Activated CD8-positive, alpha-beta memory T cell treated with anti-CD3 and anti-CD28 coated beads, Interleukin-2, amount 50 U/mL, for 4 hours (primary cell): ENCODE measurements around the gene DTX1.

Experiments used
- DNase-seq: peaks from one replicate; pipeline ENCODE4 v3.0.0-alpha.2; 2020

Gene DTX1

DNA sequence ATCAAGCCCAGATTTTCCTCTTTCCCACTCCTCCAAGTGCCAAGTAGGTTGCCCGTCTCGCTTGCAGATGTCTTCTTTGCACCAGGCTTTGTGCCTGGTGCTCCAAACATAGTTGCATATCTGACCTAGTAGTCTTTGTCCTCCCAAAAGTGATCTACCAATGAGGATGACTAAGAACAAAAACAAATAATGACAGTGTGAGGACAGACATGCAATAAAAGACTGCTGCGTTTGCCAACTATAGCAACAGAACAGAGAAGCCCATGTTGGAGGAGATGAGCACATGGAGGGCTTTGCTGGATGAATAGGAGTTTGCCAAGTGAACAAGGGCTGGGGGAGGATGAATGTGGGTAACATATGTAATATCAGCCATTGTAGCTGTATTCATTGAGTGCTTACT is 15.6 kb downstream of the DTX1 start:
- no peak for DNase-seq

DNA sequence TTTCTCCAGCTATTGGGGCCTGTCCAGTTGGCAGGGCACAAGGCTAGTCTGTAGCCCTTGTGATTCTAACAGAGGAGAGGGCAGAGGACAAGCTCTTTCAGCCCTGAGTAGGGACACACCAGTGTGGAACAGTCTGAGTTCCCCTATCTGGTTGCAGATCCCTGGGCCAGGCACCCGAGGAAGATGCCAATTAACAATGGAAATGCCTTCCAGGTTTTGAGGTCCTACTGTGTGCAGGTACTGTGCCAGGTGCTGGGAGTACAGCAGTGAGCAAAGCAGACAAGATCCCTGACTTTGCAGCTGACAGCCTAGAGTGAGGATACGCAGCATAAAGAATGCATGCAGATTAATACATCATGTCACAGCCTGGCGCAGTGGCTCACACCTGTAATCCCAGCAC is 17.1 kb downstream of the DTX1 start:
- no peak for DNase-seq

GRCh38 chr12:113075137-113075683 is 18.7 kb downstream of the DTX1 start:
- DNase-seq = no peak

- no peak for DNase-seq
Observed at GRCh38 chr12:113077057-113077858, 20.7 kb downstream of the DTX1 start.

- no peak for DNase-seq
Observed at GRCh38 chr12:113077859-113078255, 21.3 kb downstream of the DTX1 start.

GRCh38 chr12:113081873-113082272 is 25.3 kb downstream of the DTX1 start:
- no peak for DNase-seq

DNA sequence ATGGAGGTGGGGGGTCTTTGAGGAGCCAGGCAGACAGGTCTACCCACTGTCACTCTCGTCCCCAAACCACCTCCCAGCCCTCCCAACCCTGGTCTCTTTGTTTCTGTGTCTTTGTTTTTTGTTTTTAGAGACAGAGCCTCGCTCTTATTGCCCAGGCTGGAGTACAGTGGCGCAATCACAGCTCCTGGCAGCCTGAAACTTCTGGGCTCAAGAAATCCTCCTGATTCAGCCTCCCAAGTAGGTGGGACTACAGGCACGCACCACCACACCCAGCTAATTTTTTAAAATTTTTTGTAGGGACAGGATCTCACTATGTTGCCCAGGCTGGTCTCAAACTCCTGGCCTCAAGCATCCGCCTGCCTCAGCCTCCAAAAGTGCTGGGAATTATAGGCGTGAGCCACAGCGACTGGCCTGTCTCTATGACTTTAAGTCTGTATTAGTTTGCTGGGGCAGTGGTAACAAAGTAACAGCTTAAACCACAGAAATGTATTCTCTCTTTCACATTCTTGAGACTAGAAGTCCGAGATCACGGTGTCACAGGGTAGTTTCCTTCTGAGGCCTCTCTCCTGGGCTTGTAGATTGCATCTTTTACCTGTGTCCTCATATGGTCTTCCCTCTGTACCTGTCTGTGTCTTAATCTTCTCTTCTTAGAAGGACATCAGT is 26.1 kb downstream of the DTX1 start:
- no peak for DNase-seq

DNA sequence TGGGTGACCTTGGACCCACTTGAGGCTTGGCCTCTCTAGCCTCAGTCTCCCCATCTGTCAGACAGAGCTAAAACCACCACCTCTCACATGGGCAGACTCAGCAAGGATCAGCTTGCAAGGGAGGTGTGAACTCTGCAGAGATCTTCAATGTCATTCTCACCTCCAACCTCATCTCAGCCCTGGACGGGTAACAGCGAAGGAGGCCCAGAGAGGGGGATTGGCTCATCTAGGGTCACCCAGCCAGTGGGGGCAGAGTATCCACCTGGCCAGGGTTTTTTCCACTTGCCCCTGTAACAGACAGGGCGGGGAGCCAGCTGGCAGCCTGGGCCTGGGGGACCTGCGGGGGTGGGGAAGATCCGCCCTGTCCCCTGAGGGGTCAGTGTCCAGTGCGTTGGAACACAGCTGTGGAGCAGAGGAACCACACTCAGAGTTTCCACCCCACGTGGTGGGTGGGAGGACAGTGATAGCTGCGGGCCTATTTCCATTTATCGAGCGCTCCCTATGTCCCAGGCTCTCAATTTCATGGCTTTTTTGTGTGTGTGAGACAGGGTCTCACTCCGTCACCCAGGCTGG is 27.4 kb downstream of the DTX1 start:
- no peak for DNase-seq

GRCh38 chr12:113086249-113087164 is 30.0 kb downstream of the DTX1 start:
- DNase-seq = no peak

GRCh38 chr12:113087193-113087592 is 30.7 kb downstream of the DTX1 start:
- DNase-seq = no peak

DNA sequence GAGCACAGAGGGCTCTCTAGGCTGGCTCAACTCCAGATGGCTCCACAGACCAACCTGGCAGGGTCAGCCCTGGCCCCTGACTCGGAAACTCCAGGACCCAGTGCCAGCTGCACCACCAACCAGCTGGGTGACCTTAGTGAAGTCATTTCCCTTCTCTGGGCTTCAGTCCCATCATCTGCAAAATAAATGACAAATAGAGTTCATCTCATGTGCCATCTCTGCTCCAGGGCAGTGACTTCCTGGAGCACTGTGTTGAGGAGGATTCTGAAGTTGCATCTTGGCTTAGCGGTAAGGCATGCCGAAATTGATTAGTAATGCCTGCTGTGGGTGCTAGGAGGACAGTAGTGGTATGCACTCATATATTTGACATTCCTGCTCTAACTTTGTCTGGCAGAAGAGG is 31.5 kb downstream of the DTX1 start:
- DNase-seq = no peak

GRCh38 chr12:113088971-113089756 is 32.6 kb downstream of the DTX1 start:
- peak; percentile 35 for DNase-seq

GRCh38 chr12:113089839-113090238 is 33.3 kb downstream of the DTX1 start:
- no peak for DNase-seq

GRCh38 chr12:113090740-113091139 is 34.2 kb downstream of the DTX1 start:
- DNase-seq = no peak

DNA sequence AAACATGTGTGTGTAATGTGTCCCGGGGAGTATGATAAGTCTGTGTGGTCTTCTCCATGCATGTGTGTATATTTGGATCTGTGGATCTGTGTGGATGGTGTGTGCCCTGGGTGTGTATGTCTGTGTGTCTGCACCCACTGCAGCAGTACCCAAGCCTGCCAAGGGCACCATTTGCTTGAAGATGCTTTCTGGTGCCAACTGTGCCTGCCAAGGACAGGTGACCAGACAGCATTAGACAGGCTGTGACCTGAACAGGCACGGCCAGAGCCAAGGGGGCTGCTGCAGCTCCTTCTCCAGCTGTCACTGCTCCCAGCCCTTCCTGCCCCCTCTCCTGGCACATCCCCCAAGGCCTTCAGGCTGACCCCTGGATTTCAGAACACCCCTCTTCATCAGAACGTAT is 35.0 kb downstream of the DTX1 start:
- no peak for DNase-seq

- DNase-seq = no peak
Observed at GRCh38 chr12:113092607-113093408, 36.3 kb downstream of the DTX1 start.

GRCh38 chr12:113093409-113094101 is 37.0 kb downstream of the DTX1 start:
- DNase-seq = no peak

GRCh38 chr12:113094738-113095137 is 38.2 kb downstream of the DTX1 start:
- no peak for DNase-seq

- no peak for DNase-seq
Observed at GRCh38 chr12:113095405-113095804, 38.9 kb downstream of the DTX1 start.

- no peak for DNase-seq
Observed at GRCh38 chr12:113096675-113097461, 40.3 kb downstream of the DTX1 start.
